GM19463 (cell line): Measurements from ENCODE around the gene BFAR.
A peak's percentile ranks its signal among the peaks of the same experiment; 100 is the strongest.
"Not testable (repeated sequence)": the region's sequence is repeated elsewhere in the genome, so short reads cannot be mapped to it uniquely, and the experiment has no call there.

Source experiments
- ATAC-seq: cut with Tn5 transposase; IDR thresholded peaks from one replicate; pipeline ENCODE4 v1.9.1; 2021; ENCODE audit warnings: mild to moderate bottlenecking, moderate library complexity; ENCODE audit not compliant: unreplicated experiment

The BFAR gene, protein sequence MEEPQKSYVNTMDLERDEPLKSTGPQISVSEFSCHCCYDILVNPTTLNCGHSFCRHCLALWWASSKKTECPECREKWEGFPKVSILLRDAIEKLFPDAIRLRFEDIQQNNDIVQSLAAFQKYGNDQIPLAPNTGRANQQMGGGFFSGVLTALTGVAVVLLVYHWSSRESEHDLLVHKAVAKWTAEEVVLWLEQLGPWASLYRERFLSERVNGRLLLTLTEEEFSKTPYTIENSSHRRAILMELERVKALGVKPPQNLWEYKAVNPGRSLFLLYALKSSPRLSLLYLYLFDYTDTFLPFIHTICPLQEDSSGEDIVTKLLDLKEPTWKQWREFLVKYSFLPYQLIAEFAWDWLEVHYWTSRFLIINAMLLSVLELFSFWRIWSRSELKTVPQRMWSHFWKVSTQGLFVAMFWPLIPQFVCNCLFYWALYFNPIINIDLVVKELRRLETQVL

GRCh38 chr16:14632693-14633569, at the start of gene BFAR:
BFAR (plus strand) TSS chr16:14632951; CDS start chr16:14644347, 11,396 bp downstream.
- ATAC-seq, result peak; percentile 75

DNA sequence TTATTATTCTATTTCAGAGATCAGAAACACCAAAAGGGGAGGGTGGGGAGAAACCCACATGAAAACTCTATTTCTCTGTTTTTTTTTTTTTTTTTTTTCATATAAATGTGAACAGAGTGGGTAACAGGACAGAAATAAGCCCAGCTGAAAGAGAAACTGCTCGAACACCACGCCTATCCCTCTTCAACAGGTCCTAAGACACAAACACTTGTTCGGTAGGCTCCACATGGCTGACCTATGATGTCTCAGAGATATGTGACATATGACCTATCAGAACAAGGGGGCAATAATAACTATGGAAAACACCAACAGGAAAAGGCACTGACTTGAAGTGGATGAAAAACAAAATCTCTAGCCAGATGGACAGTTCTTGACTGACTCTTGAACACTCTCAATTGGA, 47.5 kb upstream of the BFAR start:
- ATAC-seq, result no peak

DNA sequence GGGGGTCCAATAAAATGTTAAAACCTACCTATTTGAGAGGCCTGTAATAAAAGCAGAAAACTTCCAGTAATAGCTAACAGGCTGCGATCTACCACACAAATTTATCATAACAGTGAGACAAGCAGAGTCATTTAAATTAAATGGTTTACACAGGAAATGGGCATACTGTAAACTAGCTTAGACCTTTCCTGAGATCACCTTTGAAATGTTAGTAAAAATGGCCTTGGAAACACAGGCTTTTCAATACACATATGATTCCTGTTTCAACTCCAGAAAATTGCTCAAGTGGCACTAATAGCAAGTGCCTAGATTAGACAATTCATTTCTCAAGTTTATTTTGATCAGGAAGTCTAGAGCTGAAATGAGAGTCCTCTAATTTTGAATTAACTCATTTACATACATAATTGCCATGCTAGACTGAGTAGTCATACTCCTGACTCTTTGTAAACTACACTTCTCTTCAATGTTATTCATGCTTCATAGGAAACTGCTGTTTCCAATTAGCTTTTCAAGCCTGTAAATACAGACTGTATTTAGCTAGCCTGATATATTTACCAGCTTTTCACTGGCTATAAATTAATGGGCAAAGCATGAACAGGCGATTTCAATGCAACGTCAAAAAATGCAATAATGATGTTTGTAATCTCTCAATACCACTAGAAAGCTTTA, 46.0 kb upstream of the BFAR start:
- ATAC-seq, result no peak

DNA sequence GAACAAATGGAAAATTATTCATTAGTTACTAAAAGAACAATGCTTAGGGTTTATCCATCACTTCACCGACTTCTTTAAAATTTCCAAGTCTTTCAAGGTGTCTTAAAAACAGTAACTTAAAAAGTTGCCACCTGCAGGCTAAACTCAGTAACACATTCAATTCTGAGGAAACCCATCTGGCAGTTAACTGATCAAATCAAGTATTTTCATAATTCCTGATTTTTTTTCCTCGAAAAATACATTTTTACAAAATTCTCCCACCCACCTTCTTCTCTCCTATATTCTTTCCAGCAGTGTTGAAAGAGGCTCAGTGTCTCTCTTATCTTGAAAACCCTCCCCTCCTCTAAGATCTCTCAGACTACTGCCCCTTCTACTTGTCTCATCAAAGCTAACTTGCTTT, 32.6 kb upstream of the BFAR start:
- no peak for ATAC-seq

- ATAC-seq, result no peak
Measured at GRCh38 chr16:14602443-14602963, 30.2 kb upstream of the BFAR start.

DNA sequence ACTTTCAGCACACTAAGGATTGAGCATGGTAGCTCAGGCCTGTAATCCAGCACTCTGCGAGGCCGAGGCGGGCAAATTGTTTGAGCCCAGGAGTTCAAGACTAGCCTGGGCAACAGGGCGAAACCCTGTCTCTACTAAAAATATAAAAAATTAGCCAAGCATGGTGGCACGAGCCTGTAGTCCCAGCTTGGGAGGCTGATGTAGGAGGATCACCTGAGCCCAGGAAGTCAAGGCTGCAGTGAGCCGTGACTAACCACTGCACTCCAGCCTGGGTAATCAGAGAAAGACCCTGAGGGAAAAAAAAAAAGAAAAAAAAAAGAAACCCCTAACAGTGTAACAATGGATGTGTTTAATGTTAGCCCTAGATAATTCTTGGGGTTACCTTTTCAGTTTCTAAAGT, 26.6 kb upstream of the BFAR start:
- no peak for ATAC-seq

DNA sequence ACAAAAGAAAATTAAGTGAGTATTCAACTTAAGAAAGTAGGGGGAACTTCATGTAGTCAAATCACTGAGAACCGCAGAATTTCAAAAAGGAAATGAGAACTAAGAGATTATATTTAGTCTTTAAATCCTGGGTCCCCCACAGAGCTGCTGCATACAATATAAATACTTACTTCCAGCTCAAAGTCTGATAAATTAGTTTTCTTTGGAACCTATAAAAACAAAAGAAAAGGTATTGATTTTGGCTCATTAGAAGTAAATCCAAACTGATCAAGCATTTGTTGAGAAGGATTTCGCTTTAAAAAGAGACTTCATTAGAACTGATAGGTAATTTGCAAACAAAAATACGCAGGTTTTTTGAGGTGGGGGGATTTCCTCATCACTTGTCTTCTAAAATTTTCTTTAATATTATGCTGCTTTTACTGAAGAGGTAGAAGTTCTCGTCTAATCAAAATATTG, 24.6 kb upstream of the BFAR start:
- ATAC-seq, result peak; percentile 36

GRCh38 chr16:14608604-14609003, 24.1 kb upstream of the BFAR start:
- no peak for ATAC-seq

DNA sequence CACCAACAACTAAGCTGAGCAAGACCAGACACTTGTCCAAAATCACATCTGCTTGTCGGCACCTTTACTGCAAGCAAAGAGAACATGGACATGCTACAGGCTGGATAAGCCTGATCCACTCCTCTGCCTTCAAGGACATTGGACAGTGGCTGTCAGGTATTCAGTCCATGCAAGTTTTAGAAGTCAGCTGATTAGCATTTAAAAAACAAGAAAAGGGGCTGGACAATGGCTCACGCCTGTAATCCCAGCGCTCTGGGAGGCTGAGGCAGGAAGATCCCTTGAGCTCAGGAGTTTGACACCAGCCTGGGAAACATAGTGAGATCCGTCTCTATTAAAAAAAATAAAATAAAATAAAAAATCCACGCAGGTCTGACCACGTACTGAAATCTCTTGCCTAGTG, 23.0 kb upstream of the BFAR start:
- no peak for ATAC-seq

DNA sequence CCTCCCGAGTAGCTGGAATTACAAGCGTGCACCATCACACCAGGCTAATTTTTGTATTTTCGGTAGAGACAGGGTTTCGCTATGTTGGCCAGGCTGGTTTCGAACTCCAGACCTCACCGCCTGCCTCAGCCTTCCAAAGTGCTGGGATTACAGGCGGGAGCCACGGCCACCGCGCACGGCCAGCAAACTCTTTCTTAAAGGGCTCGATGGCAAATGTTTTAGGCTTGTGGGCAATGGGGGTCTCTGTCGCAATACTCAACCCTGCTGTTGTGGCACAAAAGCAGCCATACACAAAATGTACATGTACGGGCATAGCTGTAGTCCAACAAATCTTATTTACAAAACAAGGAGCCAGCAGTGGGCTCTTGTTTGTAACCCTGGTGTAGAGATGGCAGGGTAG, 21.1 kb upstream of the BFAR start:
- no peak for ATAC-seq

DNA sequence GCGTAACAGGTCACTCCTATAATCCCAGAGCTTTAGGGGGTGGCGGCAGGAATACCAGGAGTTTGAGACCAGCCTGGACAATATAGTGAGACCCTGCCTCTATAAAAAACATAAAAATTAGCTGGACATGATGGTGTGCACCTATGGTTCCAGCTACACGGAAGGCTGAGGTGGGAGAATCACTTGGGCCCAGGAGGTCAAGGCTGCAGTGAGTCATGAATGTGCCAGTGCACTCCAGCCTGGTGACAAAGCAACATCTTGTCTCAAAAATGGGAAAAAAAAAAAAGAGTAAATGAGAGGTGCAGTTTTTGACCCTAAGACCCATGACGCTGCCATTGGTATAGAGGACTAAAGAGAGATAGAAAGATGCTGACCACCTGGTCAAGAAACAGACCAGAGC, 18.8 kb upstream of the BFAR start:
- ATAC-seq, result no peak

DNA sequence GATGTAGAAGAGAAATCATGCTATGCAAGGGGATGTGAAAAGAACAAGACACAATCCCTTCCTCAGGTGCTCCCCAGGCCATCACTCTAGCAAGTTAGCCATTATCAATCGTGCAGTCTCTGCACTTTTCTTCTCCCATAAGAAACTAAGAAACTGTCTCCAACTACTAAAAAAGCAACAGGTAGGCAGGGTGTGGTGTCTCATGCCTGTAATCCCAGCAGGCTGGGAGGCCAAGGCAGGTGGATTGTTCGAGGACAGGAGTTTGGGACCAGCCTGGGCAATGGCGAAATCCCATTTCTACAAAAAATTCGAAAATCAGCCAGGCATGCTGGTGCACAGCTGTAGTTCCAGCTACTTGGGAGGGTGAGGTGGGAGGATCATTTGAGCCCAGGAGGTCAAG, 16.5 kb upstream of the BFAR start:
- no peak for ATAC-seq

- no peak for ATAC-seq
Measured at GRCh38 chr16:14618566-14618965, 14.2 kb upstream of the BFAR start.

GRCh38 chr16:14627078-14627477, 5.7 kb upstream of the BFAR start:
- ATAC-seq, result no peak

- ATAC-seq, result no peak
Measured at GRCh38 chr16:14628806-14629611, 3.7 kb upstream of the BFAR start.

DNA sequence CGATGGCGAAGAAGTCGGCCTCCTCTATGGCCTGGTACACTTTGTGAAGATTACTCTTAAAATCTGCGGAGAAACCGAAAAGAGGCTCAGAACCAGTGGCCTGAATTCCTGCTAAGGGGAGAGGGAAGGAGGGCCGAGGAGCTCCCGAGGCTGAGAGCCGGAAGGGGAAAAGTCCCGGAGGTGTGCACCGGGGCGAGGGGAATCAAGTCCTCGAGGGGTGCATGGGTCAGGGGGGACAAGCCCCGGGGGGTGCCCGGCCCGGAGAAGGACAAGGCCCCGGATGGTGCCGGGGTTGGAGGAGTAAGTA, 3.2 kb upstream of the BFAR start:
- ATAC-seq, result no peak

GRCh38 chr16:14629919-14630619, 2.7 kb upstream of the BFAR start, which contains the start of gene PARN:
PARN (minus strand) TSS chr16:14630260; CDS start chr16:14630125, 135 bp downstream.
- peak; percentile 52 for ATAC-seq

- not testable (repeated sequence) for ATAC-seq
Measured at GRCh38 chr16:14630620-14631330, 2.0 kb upstream of the BFAR start.

DNA sequence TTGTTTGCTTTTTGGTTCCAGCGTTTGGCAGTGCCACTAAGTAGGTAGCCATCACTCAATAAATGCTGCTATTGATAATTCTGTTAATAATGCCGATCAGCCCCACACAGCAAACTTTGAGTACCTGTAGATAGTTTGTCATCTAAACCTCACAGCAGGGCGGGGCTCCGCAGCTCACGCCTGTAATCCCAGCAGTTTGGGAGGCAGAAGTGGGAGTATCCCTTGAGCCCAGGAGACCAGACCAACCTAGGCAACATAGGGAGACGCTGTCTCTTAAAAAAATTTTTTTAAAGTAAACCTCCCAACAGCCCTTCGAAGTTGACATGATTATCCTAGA, 1.6 kb downstream of the BFAR start:
- no peak for ATAC-seq
